IPS DF 4.7 (cell line): ENCODE data around the gene RRH.

Source experiments
- DNase-seq: peaks from one replicate; pipeline ENCODE4 v3.0.0-alpha.2; 2013; ENCODE audit warnings: low spot score; ENCODE audit errors: extremely low read depth

Gene RRH

GRCh38 chr4:109887071-109887470 is 59.3 kb downstream of the RRH start:
- DNase-seq: no peak

GRCh38 chr4:109890076-109890475 is 62.3 kb downstream of the RRH start:
- no peak for DNase-seq
